OCI-LY3 (cell line): Measurements from ENCODE around the gene ZBTB7C.

Experiments used
- CTCF ChIP-seq: fragments of 200-600, 300-600 bp; sonication (generic); IDR thresholded peaks from 2 replicates; pipeline ENCODE4 v1.5.1; 2014; ENCODE audit warnings: antibody characterized with exemption, low read length, low read depth
- EZH2phosphoT487 ChIP-seq: fragments of 200-600 bp; shearing (Covaris generic); IDR thresholded peaks from 2 replicates; pipeline ENCODE4 v1.6.1; 2018; ENCODE audit warnings: antibody characterized with exemption, mixed run types, low read depth

GRCh38 chr18:48188609-48189008 lies 220.6 kb downstream of the ZBTB7C start:
- TF ChIP-seq CTCF (no peak), EZH2phosphoT487 (no peak)
